Esophagus squamous epithelium (tissue), 4 donors: ENCODE data around the gene OR52N4.

ENCODE experiments used
- POLR2A ChIP-seq, 4 donors: fragments of 450-650 bp; IDR thresholded peaks; one replicate each; pipeline ENCODE4 v1.6.1; 2017; ENCODE audit warnings: antibody characterized with exemption in 4 of 4, mild to moderate bottlenecking in 4 of 4, moderate library complexity in 3 of 4
- TF ChIP-seq, protein P1 (sequence below), 6 experiments: fragments of 450-650 bp in 4 of 6; fragments of 200-600 bp in 2 of 6; sonication (generic) in 2 of 6; IDR thresholded peaks; one replicate each; pipeline ENCODE4 v1.5.1; 2016 to 2019; ENCODE audit warnings: antibody characterized with exemption in 6 of 6, mild to moderate bottlenecking in 4 of 6, moderate library complexity in 4 of 6

DNA sequence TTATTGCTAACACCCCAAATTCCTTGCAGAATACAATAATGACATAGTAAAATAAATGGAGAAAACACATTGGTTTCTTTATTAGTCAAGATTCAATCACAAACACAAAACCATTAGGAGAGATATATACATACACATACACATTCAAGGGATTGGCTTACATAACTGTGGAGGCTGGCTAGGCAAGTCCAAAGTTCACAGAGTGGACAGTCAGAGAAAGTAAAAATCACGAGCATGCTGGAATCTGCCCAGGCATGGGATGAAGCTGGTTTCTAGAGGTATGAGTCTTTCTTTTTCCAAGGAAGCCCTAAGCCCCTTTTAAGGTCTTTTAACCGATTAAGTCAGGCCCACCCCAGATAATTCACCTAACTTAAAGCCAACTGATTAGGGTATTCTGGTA lies 31.4 kb upstream of the OR52N4 start:
- TF ChIP-seq, protein P1, sequence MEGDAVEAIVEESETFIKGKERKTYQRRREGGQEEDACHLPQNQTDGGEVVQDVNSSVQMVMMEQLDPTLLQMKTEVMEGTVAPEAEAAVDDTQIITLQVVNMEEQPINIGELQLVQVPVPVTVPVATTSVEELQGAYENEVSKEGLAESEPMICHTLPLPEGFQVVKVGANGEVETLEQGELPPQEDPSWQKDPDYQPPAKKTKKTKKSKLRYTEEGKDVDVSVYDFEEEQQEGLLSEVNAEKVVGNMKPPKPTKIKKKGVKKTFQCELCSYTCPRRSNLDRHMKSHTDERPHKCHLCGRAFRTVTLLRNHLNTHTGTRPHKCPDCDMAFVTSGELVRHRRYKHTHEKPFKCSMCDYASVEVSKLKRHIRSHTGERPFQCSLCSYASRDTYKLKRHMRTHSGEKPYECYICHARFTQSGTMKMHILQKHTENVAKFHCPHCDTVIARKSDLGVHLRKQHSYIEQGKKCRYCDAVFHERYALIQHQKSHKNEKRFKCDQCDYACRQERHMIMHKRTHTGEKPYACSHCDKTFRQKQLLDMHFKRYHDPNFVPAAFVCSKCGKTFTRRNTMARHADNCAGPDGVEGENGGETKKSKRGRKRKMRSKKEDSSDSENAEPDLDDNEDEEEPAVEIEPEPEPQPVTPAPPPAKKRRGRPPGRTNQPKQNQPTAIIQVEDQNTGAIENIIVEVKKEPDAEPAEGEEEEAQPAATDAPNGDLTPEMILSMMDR (IDR thresholded peaks at IDR 0.05) = no peak
- no peak for TF ChIP-seq POLR2A (IDR thresholded peaks at IDR 0.05)
